ENCODE results near the gene RNF220.

RNF220 gene

GRCh38 chr1:44436401-44437106 is 31.5 kb downstream of the RNF220 start:
- no peak for DNase-seq (ENCODE audit: low read depth)

GRCh38 chr1:44437107-44437716 is 32.2 kb downstream of the RNF220 start:
- no peak for DNase-seq (ENCODE audit: low read depth)

DNA sequence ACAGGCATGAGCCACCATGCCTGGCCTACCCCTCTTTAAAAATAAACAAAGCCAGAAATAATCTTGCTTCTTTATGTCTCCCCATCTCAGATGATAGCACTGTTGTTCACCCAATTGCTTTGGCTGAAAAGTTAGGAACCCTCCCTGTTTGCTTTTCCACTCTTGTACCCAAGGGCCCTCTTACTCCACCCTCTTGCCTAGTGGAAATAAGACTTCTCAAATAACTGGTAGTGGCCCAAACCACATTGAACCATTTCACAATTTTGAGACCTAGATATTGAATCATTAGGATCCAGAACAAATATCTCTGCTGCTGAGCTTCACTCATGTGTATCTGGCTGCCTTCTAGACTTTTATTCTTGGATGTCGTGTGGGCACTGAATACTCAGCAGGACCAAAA is 37.7 kb downstream of the RNF220 start:
- peak; percentile 93 for DNase-seq (ENCODE audit: low read depth)

GRCh38 chr1:44447051-44447810 is 42.2 kb downstream of the RNF220 start:
- DNase-seq (ENCODE audit: low read depth) = peak; percentile 41

DNA sequence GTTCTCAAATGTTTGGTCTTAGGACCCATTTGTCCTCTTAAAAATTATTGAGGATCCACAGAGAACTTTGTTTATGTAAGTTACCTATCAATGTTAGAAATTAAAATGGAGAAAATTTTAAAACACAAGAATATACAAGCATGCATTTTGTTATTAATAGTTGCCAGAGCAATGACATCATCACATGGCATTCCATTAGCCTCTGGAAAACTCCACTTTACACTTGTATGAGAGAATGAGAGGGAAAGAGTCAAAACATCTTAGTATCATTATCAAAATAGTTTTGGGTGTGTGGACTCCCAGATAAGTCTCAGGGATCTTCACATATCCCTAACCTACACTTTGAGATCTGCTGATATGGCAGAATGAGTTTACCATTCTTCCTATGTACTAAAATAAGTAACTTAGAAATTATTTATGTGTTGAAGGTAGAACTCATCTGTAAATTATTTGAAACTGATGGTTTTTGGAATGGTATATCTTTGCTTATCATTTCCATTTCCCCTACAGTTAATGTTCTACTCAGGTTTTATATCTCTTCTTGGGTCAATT is 48.8 kb downstream of the RNF220 start:
- DNase-seq (ENCODE audit: low read depth) = no peak

- DNase-seq (ENCODE audit: low read depth) = no peak
Observed at GRCh38 chr1:44454704-44455103, 49.6 kb downstream of the RNF220 start.

GRCh38 chr1:44460107-44460882 is 55.2 kb downstream of the RNF220 start:
- DNase-seq (ENCODE audit: low read depth) = no peak

DNA sequence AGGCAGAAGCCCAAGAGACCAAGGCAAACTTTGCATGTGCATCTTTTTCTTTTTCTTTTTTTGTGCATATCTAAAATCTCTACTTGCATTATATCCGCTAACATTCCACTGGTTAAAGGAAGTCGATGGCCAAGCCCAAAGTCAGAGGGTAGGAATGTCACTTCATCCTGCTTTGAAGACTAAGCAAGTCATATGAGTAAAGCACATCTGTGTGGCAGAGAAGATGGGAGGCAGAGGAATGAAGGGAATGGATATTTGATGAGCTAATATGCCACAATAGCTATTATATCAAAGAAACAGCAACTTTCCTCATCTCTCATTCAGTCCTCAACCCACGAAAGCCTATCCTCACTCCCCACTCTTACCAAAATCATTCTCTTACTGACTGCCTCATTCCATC is 59.3 kb downstream of the RNF220 start:
- DNase-seq (ENCODE audit: low read depth) = no peak

GRCh38 chr1:44467566-44467965 is 62.5 kb downstream of the RNF220 start:
- DNase-seq (ENCODE audit: low read depth) = no peak

- no peak for DNase-seq (ENCODE audit: low read depth)
Observed at GRCh38 chr1:44471911-44472453, 66.9 kb downstream of the RNF220 start.

GRCh38 chr1:44472620-44473525 is 67.8 kb downstream of the RNF220 start:
- DNase-seq (ENCODE audit: low read depth) = no peak

DNA sequence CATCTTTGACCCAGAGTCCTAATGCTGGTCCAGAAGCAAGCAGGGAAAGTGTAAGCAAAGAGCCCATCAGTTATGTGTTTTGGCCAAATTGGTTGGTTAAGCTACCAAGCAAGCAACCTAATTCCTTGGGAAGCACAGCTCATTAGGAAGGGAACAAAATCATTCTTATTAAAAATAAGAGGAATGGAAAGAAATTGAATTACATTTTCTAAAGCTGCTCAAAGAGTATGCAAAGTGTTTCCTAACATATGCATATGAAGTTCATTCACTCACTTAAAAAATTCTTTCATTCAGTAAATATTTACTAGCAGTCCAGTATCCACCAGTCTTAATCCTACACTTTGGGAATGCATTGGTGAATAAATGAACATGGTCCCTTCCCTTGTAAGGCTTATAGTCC is 71.8 kb downstream of the RNF220 start:
- DNase-seq (ENCODE audit: low read depth) = no peak

- DNase-seq (ENCODE audit: low read depth) = no peak
Observed at GRCh38 chr1:44481701-44482100, 76.6 kb downstream of the RNF220 start.

DNA sequence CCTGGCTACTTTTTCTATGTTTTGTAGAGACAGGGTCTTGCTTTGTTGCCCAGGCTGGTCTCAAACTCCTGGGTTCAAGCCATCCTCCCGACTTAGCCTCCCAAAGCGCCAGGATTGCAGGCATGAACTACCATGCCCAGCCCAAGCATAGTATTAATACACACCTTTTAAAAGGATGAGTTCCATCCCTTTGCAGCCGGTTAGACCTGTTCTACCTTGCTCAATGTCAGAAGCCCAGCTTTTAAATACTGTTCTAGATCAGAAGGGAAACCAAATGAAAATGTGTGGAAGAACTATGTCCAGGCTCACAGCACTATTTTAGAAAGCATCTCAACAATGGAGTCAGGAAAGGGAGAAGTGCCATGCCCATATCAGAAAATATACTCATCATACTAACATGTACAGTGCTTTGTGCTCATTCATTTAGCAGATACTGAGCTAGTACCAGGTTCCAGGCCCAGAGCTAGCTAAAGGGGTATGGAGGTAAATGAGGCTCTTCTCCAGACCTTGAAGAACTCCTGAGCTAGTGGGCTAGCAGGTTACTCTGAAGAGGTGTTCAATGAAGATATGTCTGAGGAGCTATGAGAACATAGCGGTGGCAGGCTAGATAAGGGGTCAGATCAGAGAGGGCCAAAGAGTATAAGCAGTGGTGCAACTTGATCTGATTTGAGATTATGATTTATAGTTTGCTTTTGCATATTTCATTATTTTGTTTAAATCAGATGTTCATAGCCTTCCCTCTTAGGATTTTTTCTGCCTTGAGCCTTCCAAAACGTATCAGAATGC is 78.2 kb downstream of the RNF220 start:
- no peak for DNase-seq (ENCODE audit: low read depth)

DNA sequence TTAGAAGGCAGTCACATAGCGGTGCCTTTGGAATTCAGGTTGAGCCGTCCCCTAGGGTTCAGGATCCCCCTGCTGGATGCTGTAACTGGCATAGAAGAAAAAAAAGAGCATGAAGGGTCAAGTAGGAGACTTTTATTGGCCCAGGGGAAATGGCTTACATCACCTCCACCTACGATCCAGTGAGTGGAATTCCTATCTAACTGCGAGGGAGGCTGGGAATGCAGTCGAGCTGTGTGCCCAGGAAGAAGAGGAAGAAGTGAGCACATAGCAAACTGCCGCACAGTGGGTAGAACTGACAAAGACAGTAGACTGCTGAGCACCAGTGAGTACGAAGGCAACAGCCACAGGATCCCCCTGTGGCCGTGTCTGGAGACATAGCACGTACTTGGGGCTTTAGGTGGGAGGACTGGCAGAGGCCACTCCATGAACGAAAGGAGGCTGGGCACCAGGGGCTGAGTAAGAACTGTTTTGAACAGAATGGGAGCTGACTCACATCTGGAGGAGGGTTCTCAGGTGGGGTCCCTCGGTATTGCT is 79.2 kb downstream of the RNF220 start:
- no peak for DNase-seq (ENCODE audit: low read depth)

GRCh38 chr1:44485229-44485933 is 80.3 kb downstream of the RNF220 start:
- DNase-seq (ENCODE audit: low read depth) = peak; percentile 62

GRCh38 chr1:44485934-44486460 is 80.9 kb downstream of the RNF220 start:
- DNase-seq (ENCODE audit: low read depth) = no peak

- DNase-seq (ENCODE audit: low read depth) = no peak
Observed at GRCh38 chr1:44489481-44489880, 84.4 kb downstream of the RNF220 start.

All from stromal cell of bone marrow (primary cell).